Measurements from ENCODE around the gene CNRIP1. TPM values are rescaled to one million over a fixed set of nuclear protein-coding genes. Genes with fewer than 3 reads are reported as not detected.
"Not testable (repeated sequence)": the region's sequence is repeated elsewhere in the genome, so short reads cannot be mapped to it uniquely, and the experiment has no call there.

CNRIP1 gene
- total RNA-seq, 1 donor from 2014 or later, result not detected

GRCh38 chr2:68317971-68318913 lies 1.5 kb downstream of the CNRIP1 start:
- H3K4me1 Mint-ChIP-seq (ENCODE audit: low read depth), result peaks cover 4% of the 10 kb centered on the region
- H3K4me3 Mint-ChIP-seq (ENCODE audit: low read depth), result peak overlapping the region; percentile 56
- no peak for DNase-seq (ENCODE audit: low spot score, unreplicated experiment)
- no peaks in the 10 kb centered on the region for H3K36me3 Mint-ChIP-seq (ENCODE audit: insufficient read depth)
- H3K27me3 Mint-ChIP-seq, result peaks cover 78% of the 10 kb centered on the region
- TF ChIP-seq, protein P1, sequence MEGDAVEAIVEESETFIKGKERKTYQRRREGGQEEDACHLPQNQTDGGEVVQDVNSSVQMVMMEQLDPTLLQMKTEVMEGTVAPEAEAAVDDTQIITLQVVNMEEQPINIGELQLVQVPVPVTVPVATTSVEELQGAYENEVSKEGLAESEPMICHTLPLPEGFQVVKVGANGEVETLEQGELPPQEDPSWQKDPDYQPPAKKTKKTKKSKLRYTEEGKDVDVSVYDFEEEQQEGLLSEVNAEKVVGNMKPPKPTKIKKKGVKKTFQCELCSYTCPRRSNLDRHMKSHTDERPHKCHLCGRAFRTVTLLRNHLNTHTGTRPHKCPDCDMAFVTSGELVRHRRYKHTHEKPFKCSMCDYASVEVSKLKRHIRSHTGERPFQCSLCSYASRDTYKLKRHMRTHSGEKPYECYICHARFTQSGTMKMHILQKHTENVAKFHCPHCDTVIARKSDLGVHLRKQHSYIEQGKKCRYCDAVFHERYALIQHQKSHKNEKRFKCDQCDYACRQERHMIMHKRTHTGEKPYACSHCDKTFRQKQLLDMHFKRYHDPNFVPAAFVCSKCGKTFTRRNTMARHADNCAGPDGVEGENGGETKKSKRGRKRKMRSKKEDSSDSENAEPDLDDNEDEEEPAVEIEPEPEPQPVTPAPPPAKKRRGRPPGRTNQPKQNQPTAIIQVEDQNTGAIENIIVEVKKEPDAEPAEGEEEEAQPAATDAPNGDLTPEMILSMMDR (IDR thresholded peaks at IDR 0.05; ENCODE audit: unreplicated experiment), result no peak
- H3K27ac Mint-ChIP-seq, result no peak overlapping the region
- H3K9me3 Mint-ChIP-seq (ENCODE audit: low read depth), result no peaks in the 10 kb centered on the region

DNA sequence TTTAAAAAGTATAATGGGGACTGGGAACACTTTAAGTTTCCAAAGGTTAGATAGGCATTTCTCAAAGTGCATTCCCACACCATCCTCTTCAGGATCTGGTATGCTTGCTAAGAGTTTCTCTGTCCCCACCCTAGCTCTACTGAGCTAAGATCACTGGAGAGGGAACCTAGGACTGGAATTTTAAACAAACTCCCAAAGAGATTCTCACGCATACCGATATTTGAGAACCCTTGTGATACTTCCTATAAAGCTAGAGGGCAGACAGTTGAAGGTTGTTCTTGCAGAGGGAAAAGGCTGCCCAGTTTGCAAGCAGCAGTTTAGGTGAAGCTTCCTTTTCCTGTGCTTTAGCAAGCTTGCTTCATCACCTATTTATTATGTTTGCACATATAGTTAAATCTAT lies 3.6 kb downstream of the CNRIP1 start:
- H3K4me3 Mint-ChIP-seq (ENCODE audit: low read depth), result no peak overlapping the region
- H3K27me3 Mint-ChIP-seq, result peaks cover 64% of the 10 kb centered on the region
- TF ChIP-seq, protein P1 (IDR thresholded peaks at IDR 0.05; ENCODE audit: unreplicated experiment), result no peak
- no peaks in the 10 kb centered on the region for H3K9me3 Mint-ChIP-seq (ENCODE audit: low read depth)
- H3K27ac Mint-ChIP-seq, result no peak overlapping the region
- H3K36me3 Mint-ChIP-seq (ENCODE audit: insufficient read depth), result no peaks in the 10 kb centered on the region
- no peak for DNase-seq (ENCODE audit: low spot score, unreplicated experiment)
- peaks cover 4% of the 10 kb centered on the region for H3K4me1 Mint-ChIP-seq (ENCODE audit: low read depth)

DNA sequence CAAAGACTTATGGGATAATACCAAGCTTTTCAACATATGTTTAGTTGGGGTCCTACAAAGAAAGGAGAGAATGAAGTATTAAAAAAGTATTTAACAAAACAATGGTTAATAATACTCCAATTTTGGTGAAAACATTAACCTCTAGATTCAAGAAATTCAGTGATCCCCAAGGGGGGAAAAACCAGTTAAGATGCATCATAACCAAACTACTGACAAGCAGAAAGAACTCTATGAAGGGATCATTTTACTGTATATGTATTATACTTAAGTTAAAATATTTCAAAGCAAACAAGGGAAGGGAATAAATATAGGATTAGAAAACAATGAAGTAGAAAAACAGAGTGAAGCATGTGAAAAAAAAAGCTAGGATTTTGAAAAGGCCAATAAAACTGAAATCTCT lies 8.7 kb downstream of the CNRIP1 start:
- H3K4me3 Mint-ChIP-seq (ENCODE audit: low read depth), result no peak overlapping the region
- H3K27me3 Mint-ChIP-seq, result peaks cover 29% of the 10 kb centered on the region
- H3K36me3 Mint-ChIP-seq (ENCODE audit: insufficient read depth), result no peaks in the 10 kb centered on the region
- DNase-seq (ENCODE audit: low spot score, unreplicated experiment), result no peak
- H3K4me1 Mint-ChIP-seq (ENCODE audit: low read depth), result no peaks in the 10 kb centered on the region
- H3K27ac Mint-ChIP-seq, result no peak overlapping the region
- TF ChIP-seq, protein P1 (IDR thresholded peaks at IDR 0.05; ENCODE audit: unreplicated experiment), result no peak
- H3K9me3 Mint-ChIP-seq (ENCODE audit: low read depth), result no peaks in the 10 kb centered on the region

DNA sequence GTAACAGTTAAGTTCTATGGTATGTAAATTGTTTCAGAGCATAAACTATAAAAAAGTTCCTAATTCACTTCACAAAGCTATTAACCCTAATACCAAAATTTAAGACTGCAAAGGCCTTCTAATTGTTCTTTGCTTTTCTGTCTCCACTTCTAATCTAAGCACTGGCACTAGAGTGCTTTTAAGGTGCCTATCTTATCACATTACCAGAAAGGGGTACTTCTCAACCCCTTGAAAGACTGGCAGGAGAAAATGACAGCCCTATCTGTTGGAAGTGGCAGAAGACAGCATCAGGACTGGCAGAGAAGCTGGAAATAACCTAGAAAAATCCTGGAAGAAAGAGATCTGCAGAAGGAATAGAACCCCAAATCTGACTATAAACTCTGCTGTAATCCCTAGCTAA lies 10.3 kb downstream of the CNRIP1 start:
- peaks cover 22% of the 10 kb centered on the region for H3K27me3 Mint-ChIP-seq
- no peaks in the 10 kb centered on the region for H3K36me3 Mint-ChIP-seq (ENCODE audit: insufficient read depth)
- no peaks in the 10 kb centered on the region for H3K4me1 Mint-ChIP-seq (ENCODE audit: low read depth)
- no peaks in the 10 kb centered on the region for H3K9me3 Mint-ChIP-seq (ENCODE audit: low read depth)
- H3K27ac Mint-ChIP-seq, result no peak overlapping the region
- TF ChIP-seq, protein P1 (IDR thresholded peaks at IDR 0.05; ENCODE audit: unreplicated experiment), result no peak
- DNase-seq (ENCODE audit: low spot score, unreplicated experiment), result no peak
- H3K4me3 Mint-ChIP-seq (ENCODE audit: low read depth), result no peak overlapping the region

GRCh38 chr2:68303902-68304272 lies 15.9 kb downstream of the CNRIP1 start:
- not testable (repeated sequence) for H3K27ac Mint-ChIP-seq; DNase-seq (ENCODE audit: low spot score, unreplicated experiment); H3K4me3 Mint-ChIP-seq (ENCODE audit: low read depth); H3K27me3 Mint-ChIP-seq; H3K9me3 Mint-ChIP-seq (ENCODE audit: low read depth); H3K36me3 Mint-ChIP-seq (ENCODE audit: insufficient read depth); H3K4me1 Mint-ChIP-seq (ENCODE audit: low read depth)

Measured in progenitor cell of endocrine pancreas (in vitro differentiated cells).